Measurements from ENCODE around the gene MLPH. TPM values are rescaled to one million over a fixed set of nuclear protein-coding genes. Genes with fewer than 3 reads are reported as not detected.

The MLPH gene
- polyA plus RNA-seq, 5 donors = 1.7 to 5.0 (median 3.1) TPM

- no peak for DNase-seq
Observed at GRCh38 chr2:237497009-237497837, 10.2 kb downstream of the MLPH start.

GRCh38 chr2:237497838-237498186 is 10.8 kb downstream of the MLPH start:
- no peak for DNase-seq

- DNase-seq = no peak
Observed at GRCh38 chr2:237498341-237498740, 11.3 kb downstream of the MLPH start.

GRCh38 chr2:237500681-237501424 is 13.8 kb downstream of the MLPH start:
- DNase-seq = no peak

- DNase-seq = no peak
Observed at GRCh38 chr2:237501892-237502513, 15.0 kb downstream of the MLPH start.

- no peak for DNase-seq
Observed at GRCh38 chr2:237503201-237503600, 16.1 kb downstream of the MLPH start.

GRCh38 chr2:237505188-237505939 is 18.3 kb downstream of the MLPH start:
- DNase-seq = no peak

- DNase-seq = no peak
Observed at GRCh38 chr2:237507512-237507911, 20.5 kb downstream of the MLPH start.

GRCh38 chr2:237508361-237508760 is 21.3 kb downstream of the MLPH start:
- DNase-seq = no peak

GRCh38 chr2:237509151-237509550 is 22.1 kb downstream of the MLPH start:
- no peak for DNase-seq

- DNase-seq = no peak
Observed at GRCh38 chr2:237509905-237510304, 22.9 kb downstream of the MLPH start.

GRCh38 chr2:237510502-237511217 is 23.6 kb downstream of the MLPH start:
- DNase-seq = no peak

- DNase-seq = no peak
Observed at GRCh38 chr2:237511433-237511832, 24.4 kb downstream of the MLPH start.

- no peak for DNase-seq
Observed at GRCh38 chr2:237511885-237512405, 24.9 kb downstream of the MLPH start.

GRCh38 chr2:237512774-237513466 is 25.9 kb downstream of the MLPH start:
- DNase-seq = peak; percentile 74 to 83

GRCh38 chr2:237513693-237514092 is 26.6 kb downstream of the MLPH start:
- no peak for DNase-seq

GRCh38 chr2:237514474-237515130 is 27.6 kb downstream of the MLPH start:
- no peak for DNase-seq

GRCh38 chr2:237515166-237515565 is 28.1 kb downstream of the MLPH start:
- no peak for DNase-seq

- DNase-seq = no peak
Observed at GRCh38 chr2:237515621-237516275, 28.7 kb downstream of the MLPH start.

Data from right lung (tissue), 5 donors.